Activated gamma-delta T cell (primary cell): ENCODE results near the gene CLN3.
A peak's percentile ranks its signal among the peaks of the same experiment; 100 is the strongest.
"Not testable (repeated sequence)": the region's sequence is repeated elsewhere in the genome, so short reads cannot be mapped to it uniquely, and the experiment has no call there.

Experiments used
- DNase-seq: peaks from one replicate; lab custom pipeline; 2025; lab: John Stamatoyannopoulos, UW
- total RNA-seq, 2 donors: gene quantifications; one replicate each; lab custom pipeline; 2026; lab: John Stamatoyannopoulos, UW

Gene CLN3
- total RNA-seq, result 11.1 to 14.6 reads per million in 2 donors

GRCh38 chr16:28491970-28492474 lies at the start of gene CLN3:
Gene CLN3 (minus strand): TSS chr16:28492074. CDS start chr16:28491759, 315 bp downstream.
- DNase-seq, result peak; percentile 39

- DNase-seq, result no peak
Observed at GRCh38 chr16:28540346-28540745, 48.5 kb upstream of the CLN3 start.

GRCh38 chr16:28538733-28539596 lies 47.1 kb upstream of the CLN3 start, which contains the start of gene NUPR1:
Gene NUPR1 (minus strand): TSS chr16:28538974. CDS start chr16:28538907, 67 bp downstream.
- DNase-seq, result no peak

- DNase-seq, result no peak
Observed at GRCh38 chr16:28537964-28538732, 46.3 kb upstream of the CLN3 start.

- DNase-seq, result no peak
Observed at GRCh38 chr16:28537076-28537475, 45.2 kb upstream of the CLN3 start.

- DNase-seq, result no peak
Observed at GRCh38 chr16:28534542-28535373, 42.9 kb upstream of the CLN3 start.

- no peak for DNase-seq
Observed at GRCh38 chr16:28532940-28533647, 41.2 kb upstream of the CLN3 start.

- DNase-seq, result no peak
Observed at GRCh38 chr16:28531777-28532744, 40.2 kb upstream of the CLN3 start.

- DNase-seq, result no peak
Observed at GRCh38 chr16:28529124-28529523, 37.2 kb upstream of the CLN3 start.

GRCh38 chr16:28528463-28528867 lies 36.6 kb upstream of the CLN3 start:
- DNase-seq, result no peak

GRCh38 chr16:28527985-28528384 lies 36.1 kb upstream of the CLN3 start:
- DNase-seq, result no peak

- not testable (repeated sequence) for DNase-seq
Observed at GRCh38 chr16:28527100-28527785, 35.4 kb upstream of the CLN3 start.

- no peak for DNase-seq
Observed at GRCh38 chr16:28526201-28527099, 34.6 kb upstream of the CLN3 start.

- no peak for DNase-seq
Observed at GRCh38 chr16:28524681-28525171, 32.9 kb upstream of the CLN3 start.

GRCh38 chr16:28522792-28523191 lies 30.9 kb upstream of the CLN3 start:
- no peak for DNase-seq

GRCh38 chr16:28521436-28521835 lies 29.6 kb upstream of the CLN3 start:
- DNase-seq, result no peak

- DNase-seq, result no peak
Observed at GRCh38 chr16:28520672-28521071, 28.8 kb upstream of the CLN3 start.

- no peak for DNase-seq
Observed at GRCh38 chr16:28514246-28514645, 22.4 kb upstream of the CLN3 start.
